HepG2 (cell line): ENCODE data around the gene FBXL2.

ENCODE experiments used
- NFATC3 ChIP-seq: sonication (generic); formaldehyde crosslinking; IDR thresholded peaks from 2 replicates; pipeline ENCODE4 v1.5.1; 2020; ENCODE audit warnings: mild to moderate bottlenecking, missing genetic modification reagents
- RBAK ChIP-seq: sonication (generic); formaldehyde crosslinking; IDR thresholded peaks from 2 replicates; pipeline ENCODE4 v1.5.1; 2020; ENCODE audit warnings: mild to moderate bottlenecking, missing genetic modification reagents
- ZNF883 ChIP-seq: sonication (generic); formaldehyde crosslinking; IDR thresholded peaks from 2 replicates; pipeline ENCODE4 v1.5.1; 2020; ENCODE audit warnings: mild to moderate bottlenecking, missing genetic modification reagents; ENCODE audit errors: not compliant biosample characterization
- TF ChIP-seq, protein P1 (sequence below): sonication (generic); formaldehyde crosslinking; IDR thresholded peaks from 2 replicates; pipeline ENCODE4 v1.5.0; 2020; ENCODE audit warnings: mild to moderate bottlenecking, missing genetic modification reagents, moderate library complexity

DNA sequence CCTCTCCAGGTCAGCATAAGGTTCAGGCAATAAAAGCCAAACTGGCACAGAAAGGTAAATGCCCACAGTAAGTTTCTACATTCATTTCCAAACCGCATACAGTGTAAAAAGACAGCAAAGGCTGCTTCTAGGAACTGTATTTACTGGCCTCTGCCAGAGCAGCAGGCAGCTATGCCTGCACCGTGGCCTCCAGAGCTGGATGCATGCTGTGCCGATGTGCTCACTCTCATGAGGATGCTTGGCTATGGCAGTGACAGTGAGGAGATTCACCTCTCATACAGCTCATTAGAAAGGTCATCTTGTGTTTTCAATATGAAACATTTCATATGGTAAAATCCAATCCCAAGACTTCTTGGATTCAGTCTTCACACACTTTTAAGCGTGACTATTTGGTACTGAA is 112.7 kb downstream of the FBXL2 start:
- TF ChIP-seq, protein P1, sequence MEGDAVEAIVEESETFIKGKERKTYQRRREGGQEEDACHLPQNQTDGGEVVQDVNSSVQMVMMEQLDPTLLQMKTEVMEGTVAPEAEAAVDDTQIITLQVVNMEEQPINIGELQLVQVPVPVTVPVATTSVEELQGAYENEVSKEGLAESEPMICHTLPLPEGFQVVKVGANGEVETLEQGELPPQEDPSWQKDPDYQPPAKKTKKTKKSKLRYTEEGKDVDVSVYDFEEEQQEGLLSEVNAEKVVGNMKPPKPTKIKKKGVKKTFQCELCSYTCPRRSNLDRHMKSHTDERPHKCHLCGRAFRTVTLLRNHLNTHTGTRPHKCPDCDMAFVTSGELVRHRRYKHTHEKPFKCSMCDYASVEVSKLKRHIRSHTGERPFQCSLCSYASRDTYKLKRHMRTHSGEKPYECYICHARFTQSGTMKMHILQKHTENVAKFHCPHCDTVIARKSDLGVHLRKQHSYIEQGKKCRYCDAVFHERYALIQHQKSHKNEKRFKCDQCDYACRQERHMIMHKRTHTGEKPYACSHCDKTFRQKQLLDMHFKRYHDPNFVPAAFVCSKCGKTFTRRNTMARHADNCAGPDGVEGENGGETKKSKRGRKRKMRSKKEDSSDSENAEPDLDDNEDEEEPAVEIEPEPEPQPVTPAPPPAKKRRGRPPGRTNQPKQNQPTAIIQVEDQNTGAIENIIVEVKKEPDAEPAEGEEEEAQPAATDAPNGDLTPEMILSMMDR (CRISPR knock-in tag), result no peak
- TF ChIP-seq RBAK (CRISPR knock-in tag) (no peak), ZNF883 (CRISPR knock-in tag) (no peak), NFATC3 (no peak)
